ENCODE measurements around the gene POLR2F.
A peak's percentile ranks its signal among the peaks of the same experiment; 100 is the strongest.

POLR2F gene

GRCh38 chr22:37953437-37954179, at the start of gene POLR2F, which contains the start of gene C22orf23:
Gene POLR2F (plus strand): TSS chr22:37953699. CDS start chr22:37953788, 89 bp downstream.
Gene C22orf23 (minus strand): TSS chr22:37953601. CDS start chr22:37953149, 452 bp downstream.
- peak; percentile 92 to 93 for DNase-seq (ENCODE audit: low read depth in 2 of 2)

- peak in 1 of 2 donors; percentile 18 for DNase-seq (ENCODE audit: low read depth in 2 of 2)
Observed at GRCh38 chr22:37904572-37905533, 48.6 kb upstream of the POLR2F start.

GRCh38 chr22:37905534-37906363, 47.8 kb upstream of the POLR2F start, which contains the start of gene MICALL1:
Gene MICALL1 (plus strand): TSS chr22:37906297. CDS start chr22:37906423, 126 bp downstream.
- peak; percentile 45 to 61 for DNase-seq (ENCODE audit: low read depth in 2 of 2)

GRCh38 chr22:37906364-37907008, 47.0 kb upstream of the POLR2F start:
- peak; percentile 7 to 19 for DNase-seq (ENCODE audit: low read depth in 2 of 2)

- no peak for DNase-seq (ENCODE audit: low read depth in 2 of 2)
Observed at GRCh38 chr22:37907036-37907954, 46.2 kb upstream of the POLR2F start.

- DNase-seq (ENCODE audit: low read depth in 2 of 2): no peak
Observed at GRCh38 chr22:37909766-37910165, 43.7 kb upstream of the POLR2F start.

GRCh38 chr22:37910890-37911672, 42.4 kb upstream of the POLR2F start:
- no peak for DNase-seq (ENCODE audit: low read depth in 2 of 2)

- no peak for DNase-seq (ENCODE audit: low read depth in 2 of 2)
Observed at GRCh38 chr22:37911697-37912096, 41.8 kb upstream of the POLR2F start.

- no peak for DNase-seq (ENCODE audit: low read depth in 2 of 2)
Observed at GRCh38 chr22:37912171-37912570, 41.3 kb upstream of the POLR2F start.

GRCh38 chr22:37913233-37913721, 40.2 kb upstream of the POLR2F start:
- no peak for DNase-seq (ENCODE audit: low read depth in 2 of 2)

GRCh38 chr22:37916311-37916710, 37.2 kb upstream of the POLR2F start:
- no peak for DNase-seq (ENCODE audit: low read depth in 2 of 2)

- no peak for DNase-seq (ENCODE audit: low read depth in 2 of 2)
Observed at GRCh38 chr22:37917874-37918548, 35.5 kb upstream of the POLR2F start.

- no peak for DNase-seq (ENCODE audit: low read depth in 2 of 2)
Observed at GRCh38 chr22:37918580-37919270, 34.8 kb upstream of the POLR2F start.

- no peak for DNase-seq (ENCODE audit: low read depth in 2 of 2)
Observed at GRCh38 chr22:37920126-37920525, 33.4 kb upstream of the POLR2F start.

- DNase-seq (ENCODE audit: low read depth in 2 of 2): no peak
Observed at GRCh38 chr22:37922191-37922590, 31.3 kb upstream of the POLR2F start.

GRCh38 chr22:37923927-37924326, 29.6 kb upstream of the POLR2F start:
- DNase-seq (ENCODE audit: low read depth in 2 of 2): no peak

- DNase-seq (ENCODE audit: low read depth in 2 of 2): no peak
Observed at GRCh38 chr22:37924386-37925065, 29.0 kb upstream of the POLR2F start.
